ENCODE data around the gene MOK.
A peak's percentile ranks its signal among the peaks of the same experiment; 100 is the strongest.
"Not testable (repeated sequence)": the region's sequence is repeated elsewhere in the genome, so short reads cannot be mapped to it uniquely, and the experiment has no call there.

The MOK gene, protein sequence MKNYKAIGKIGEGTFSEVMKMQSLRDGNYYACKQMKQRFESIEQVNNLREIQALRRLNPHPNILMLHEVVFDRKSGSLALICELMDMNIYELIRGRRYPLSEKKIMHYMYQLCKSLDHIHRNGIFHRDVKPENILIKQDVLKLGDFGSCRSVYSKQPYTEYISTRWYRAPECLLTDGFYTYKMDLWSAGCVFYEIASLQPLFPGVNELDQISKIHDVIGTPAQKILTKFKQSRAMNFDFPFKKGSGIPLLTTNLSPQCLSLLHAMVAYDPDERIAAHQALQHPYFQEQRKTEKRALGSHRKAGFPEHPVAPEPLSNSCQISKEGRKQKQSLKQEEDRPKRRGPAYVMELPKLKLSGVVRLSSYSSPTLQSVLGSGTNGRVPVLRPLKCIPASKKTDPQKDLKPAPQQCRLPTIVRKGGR

DNA sequence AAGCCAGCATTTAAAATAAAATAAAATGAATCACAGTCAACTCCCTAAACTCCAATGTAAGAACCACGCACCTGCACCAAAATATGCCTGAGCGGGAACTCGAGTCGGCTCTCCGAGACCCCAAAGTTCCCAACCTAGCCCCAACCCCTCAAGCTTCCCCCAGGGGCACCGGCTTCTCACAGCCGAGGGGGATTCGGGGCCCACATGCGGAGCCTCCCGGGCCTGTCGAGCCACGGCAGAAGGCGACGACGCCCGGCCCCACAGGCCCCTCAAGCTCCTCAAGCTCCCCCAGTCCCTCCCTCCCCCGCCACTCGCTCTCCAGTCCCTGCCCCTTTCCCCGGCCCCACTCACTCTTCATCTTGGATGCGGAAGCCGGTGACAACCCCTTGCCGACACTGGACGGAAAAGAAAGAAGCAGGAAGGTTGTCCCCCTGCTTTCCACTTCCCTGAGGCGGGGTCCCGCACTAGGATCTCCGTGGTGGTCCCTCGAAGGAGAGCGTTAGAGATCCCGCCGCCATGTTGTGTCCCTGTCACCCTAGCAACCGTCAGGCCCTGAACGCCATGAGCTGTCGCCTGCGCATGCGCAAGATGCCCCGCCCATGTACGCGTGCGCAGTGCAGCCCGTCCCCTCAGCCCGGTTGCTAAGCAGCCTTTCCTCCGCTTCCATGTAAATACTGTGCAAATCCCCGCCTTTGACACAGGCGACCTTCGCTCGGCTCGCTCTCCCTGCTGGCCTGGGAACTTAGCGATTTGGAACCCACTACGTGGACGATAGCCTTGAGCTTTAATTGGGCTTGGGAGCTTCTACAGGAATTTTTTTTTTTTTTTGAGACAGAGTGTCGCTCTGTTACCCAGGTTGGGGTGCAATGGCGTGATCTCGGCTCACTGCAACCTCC is at the start of gene MOK:
TSS of gene MOK (minus strand) at position 554 of the 896 bp plus-strand sequence. CDS start at position 358, 196 bp downstream.
- peak; percentile 93 to 94 for DNase-seq (ENCODE audit: low read depth in 2 of 2)

DNA sequence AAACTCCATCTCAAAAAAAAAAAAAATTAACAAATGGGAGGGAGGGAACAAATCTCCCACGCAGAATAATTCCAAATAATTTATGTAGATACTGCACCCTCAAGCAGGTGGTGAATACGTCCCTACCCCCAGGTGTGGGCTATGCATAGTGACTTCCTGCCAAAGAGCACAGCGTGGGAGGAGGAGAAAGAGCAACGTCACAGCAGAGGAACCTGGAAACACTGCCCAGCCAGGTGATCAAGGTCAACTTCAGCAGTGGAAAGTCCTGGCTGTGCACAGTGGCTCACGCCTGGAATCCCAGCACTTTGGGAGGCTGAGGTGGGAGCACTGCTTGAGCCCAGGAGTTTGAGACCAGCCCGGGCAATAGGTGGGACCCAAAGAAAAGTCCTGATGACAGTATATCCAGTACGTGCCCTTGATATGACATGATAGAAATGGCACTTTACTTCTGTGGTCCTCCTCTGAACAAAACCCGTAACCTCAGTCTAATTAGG is 48.2 kb upstream of the MOK start:
- no peak for DNase-seq (ENCODE audit: low read depth in 2 of 2)

DNA sequence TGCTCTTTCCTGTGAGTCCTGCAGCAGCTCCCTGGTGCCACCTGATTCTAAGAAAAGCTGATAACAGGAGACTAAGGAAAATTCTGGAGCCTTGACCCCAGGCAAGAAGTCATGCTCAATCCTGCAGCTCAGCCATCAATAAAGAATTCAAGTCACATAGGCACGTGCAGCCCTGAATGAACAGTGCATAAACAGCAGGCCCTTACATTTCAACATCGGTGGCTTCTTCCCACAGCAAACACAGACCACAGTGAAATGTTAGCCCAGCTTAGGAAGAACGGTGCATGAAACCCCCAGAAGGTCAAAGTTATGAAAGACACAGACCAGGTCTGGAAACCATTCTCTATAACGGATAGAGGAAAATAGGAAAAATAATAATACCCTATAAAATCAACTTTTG is 47.2 kb upstream of the MOK start:
- no peak for DNase-seq (ENCODE audit: low read depth in 2 of 2)

DNA sequence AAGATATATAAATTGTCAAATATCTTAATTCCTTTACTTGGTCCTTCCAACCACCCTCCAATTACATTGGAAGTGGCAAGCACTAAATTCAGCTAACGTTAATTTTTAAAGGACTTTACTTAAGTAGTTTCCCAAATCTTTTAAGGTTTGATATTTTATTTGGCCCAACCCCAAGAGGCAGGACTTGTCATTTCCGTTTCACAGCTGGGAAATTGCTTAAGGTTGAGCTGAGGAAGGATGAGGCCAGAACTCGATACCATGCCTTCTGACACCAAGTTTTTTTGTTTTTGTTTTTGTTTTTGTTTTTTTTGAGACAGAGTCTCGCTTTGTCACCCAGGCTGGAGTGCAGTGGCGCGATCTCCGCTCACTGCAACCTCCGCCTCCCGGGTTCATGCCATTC is 46.6 kb upstream of the MOK start:
- not testable (repeated sequence) for DNase-seq (ENCODE audit: low read depth in 2 of 2)

DNA sequence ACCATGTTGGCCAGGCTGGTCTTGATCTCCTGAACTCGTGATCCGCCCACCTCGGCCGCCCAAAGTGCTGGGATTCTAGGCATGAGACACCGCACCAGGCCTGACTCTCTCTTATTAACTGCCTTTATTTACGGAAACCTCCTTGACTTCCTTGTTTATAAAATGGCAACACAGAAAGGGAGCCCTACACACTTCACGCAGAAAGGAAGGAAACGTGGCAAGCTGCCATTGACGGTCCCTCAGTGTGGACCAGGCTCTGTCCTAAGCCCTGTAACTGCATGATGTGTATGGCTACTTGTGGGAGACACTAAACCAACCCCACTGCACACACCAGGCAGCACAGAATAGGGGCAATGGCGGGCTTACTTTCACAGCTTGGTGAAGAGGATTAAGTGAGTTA is 46.1 kb upstream of the MOK start:
- DNase-seq (ENCODE audit: low read depth in 2 of 2) = no peak

DNA sequence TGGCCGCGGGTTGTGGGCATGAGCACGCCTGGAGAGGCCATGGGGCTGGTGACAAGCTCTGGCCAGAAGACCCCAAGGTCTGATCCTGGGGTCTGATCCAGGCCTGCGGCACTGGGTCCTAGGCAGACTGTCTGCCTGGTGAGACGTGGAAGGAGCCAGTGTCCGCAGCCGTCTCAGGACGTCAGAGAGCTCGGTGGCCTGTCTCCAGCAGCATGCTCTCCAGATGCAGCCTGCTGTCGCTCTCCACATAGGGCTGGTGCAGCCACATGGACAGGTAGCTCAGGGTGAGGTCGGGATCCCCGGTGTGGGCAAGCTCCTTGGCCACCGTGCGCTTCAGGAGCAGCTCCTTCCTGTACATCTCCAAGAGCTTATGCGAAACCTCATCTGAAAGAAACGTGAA is 43.4 kb upstream of the MOK start:
- no peak for DNase-seq (ENCODE audit: low read depth in 2 of 2)

DNA sequence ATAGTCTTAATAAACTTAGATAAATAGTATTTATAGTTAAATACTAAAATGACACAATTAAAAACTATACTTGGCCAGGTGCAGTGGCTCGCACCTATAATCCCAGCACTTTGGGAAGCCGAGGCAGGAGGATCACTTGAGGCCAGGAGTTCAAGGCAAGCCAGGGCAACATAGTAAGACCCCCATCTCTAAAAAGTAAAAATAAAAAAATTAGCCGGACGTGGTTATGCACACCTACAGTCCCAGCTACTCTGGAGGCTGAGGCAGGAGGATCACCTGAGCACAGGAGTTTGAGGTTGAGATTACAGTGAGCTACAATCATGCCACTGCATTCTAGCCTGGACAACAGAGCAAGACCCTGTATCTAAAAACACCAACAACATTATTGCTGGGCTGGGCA is 41.7 kb upstream of the MOK start:
- DNase-seq (ENCODE audit: low read depth in 2 of 2) = no peak

DNA sequence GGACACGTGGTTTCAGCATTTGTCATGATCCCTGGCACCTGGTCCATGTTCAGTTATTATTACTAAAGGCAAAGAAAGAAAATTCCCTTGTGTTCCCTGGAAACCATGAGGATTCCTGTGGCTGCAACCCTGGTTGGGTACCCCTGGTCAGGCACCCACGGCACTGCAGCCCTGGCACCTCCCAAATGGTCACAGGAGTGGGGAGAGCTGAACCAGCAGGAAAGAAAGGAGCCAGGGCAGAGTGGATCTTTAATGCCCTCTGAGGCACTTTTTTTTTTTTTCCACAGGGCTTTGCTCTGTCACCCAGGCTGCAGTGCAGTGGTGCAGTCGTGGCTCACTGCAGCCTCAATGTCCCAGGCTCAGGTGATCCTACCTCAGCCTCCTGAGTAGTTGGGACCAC is 40.3 kb upstream of the MOK start:
- no peak for DNase-seq (ENCODE audit: low read depth in 2 of 2)

DNA sequence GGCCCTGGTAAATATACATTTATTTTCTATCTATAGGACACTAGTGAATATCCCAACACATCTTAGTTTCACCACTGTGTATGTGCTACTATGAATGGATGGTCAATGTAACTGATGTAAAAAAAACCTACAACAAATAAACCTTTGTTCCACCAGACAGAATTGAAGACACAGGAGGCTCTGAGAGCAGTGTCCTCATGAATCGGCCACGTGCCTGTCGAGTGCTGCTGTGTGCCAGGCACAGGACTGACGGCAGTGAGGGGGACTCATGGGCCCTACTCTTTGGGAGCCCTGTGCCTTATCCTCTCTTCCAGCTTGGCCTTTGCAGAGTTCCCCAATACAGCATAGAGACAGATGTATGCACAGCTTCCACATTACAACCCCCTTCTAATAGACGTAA is 39.5 kb upstream of the MOK start:
- DNase-seq (ENCODE audit: low read depth in 2 of 2) = no peak

DNA sequence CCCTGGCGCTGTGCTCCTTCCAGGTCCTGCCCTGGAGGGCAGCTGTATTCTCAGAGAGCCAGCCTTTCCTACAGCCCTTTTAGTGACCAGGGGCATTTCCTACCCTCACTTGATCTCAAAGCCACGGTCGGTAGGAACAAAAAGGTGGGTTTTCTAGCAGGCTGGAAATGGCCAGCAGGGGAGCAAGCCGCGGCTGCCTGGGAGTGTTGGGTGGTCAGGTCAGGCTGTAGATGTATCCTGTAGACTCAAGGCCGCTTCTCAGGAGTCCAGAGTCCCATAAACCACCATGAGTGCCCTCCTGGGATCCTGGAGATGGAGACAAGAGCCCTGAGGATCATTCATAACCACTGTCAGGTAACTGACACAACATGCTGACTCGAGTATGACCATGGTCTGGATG is 39.1 kb upstream of the MOK start:
- DNase-seq (ENCODE audit: low read depth in 2 of 2) = no peak

DNA sequence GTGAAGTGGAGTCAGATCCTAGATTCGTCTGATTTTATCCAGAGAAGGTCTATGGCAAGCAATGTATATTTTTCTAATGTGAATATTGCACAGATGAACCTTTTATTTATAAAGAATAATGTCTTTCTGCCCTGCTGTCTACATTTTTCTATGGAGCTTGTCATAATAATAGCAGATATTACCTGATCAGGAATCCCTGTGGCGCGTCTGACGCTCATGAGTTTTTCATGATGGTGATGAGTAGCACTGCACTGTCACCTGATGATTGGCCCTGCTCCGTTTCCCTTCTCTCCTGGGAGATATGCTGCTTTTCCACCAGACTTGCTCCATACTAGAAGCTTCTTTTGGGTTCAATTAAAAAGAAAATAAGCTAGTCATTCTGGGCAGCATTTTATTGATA is 37.3 kb upstream of the MOK start:
- no peak for DNase-seq (ENCODE audit: low read depth in 2 of 2)

DNA sequence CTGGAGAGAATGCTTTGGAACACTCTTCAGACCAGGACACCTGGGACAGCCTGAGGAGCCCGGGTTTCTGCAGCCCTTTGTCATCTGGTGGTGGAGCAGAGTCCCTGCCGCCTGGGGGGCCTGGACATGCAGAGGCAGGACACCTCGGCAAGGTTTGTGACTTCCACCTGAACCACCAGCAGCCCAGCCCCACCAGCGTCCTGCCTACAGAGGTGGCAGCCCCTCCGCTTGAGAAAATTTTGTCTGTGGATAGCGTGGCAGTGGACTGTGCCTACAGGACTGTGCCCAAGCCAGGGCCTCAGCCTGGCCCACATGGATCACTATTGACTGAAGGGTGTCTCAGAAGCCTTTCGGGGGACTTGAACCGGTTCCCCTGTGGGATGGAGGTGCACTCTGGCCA is 36.6 kb upstream of the MOK start:
- no peak for DNase-seq (ENCODE audit: low read depth in 2 of 2)

DNA sequence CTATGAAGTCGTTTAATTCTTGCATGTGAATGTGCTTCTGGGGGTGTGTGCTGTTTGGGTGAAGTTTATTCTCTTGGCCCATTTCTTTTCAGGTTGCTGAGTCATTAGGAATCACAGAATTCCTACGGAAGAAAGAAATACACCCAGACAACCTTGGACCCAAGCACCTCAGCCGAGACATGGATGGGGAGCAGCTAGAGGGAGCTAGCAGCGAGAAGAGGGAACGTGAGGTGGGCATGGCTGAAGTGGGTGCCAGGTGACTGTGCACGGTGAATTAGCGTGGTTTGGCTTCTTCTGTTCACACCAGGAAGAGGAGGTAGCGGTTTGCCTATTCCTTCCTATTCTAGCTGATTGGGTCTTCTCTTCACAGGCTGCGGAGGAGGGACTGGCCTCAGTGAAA is 33.8 kb upstream of the MOK start:
- no peak for DNase-seq (ENCODE audit: low read depth in 2 of 2)

DNA sequence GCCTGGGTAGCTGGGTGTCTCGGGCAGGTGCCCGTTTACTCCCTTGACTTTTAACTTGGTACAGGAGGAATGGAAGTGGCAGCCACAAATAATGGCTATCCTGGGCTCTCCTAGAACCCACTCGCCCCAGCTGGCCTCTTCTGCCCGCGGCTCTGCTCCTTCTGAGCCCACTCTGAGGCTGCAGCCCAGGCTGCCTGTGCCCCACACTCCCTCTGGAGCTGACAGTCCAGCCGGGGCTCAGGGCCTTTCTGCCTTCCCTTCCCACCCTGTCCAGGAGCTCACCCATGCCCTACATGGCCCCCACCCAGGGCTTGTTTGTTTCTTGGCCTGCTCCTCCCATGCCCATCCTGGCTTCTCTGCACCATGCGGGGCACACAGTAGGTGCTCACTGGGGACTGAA is 30.2 kb upstream of the MOK start:
- DNase-seq (ENCODE audit: low read depth in 2 of 2) = no peak

DNA sequence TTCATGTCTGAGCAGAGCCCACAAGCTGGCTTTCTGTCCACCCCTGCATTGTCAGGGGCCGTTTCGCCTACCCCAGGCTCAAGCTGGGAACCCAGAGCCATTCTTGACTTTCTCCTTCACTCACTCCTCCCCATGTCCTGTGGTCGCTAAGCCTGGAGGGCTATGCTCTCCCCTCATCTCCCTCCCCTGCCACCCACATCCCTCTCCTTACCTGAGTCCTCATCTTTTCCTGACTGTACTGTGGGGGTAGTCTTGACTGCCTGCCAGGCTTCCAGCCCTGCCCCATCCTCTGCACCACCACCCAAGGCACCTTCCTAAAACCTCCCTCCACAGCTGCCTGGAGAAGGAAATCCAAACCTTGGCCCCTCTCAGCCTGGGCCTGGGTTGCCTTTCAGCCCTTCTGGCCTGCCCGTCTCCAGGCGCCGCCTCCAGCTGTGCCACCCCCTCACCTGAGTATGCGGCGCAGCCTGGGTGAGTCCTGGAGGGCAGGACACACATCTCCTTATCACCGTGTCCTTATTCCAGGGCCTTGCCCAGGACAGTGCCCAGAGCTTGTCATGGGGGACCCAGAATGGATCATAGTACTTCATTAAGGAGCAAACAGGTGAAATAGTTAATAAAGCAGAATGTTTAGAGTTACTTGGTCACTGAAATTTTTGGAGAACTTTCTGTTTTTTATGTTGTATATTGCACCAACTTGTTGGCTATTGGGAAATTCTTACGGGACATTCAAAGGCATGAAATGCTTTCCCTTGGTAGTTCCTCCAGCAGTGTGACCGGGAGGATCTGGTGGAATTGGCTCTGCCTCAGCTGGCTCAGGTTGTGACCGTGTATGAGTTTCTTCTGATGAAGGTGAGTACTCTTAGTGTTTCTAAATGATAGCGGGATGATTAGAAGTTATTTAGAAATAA is 29.1 kb upstream of the MOK start:
- no peak for DNase-seq (ENCODE audit: low read depth in 2 of 2)

DNA sequence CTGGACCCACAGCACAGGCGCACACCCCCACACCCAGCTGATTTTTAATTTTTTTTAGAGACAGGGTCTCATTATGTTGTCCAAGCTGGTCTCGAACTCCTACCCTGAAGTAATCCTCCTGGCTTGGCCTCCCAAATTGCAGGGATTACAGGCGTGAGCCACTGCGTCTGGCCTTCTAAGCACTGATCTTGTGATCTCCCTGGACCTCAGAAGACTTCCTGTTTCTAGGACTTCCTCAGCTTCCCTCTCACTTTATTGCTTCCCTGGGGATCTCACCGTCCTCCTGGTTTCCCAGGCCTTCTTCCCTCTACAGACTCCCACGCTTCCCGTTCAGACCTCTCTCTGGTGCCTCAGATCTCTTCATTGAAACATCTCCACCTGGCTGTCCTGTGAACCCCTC is 28.4 kb upstream of the MOK start:
- DNase-seq (ENCODE audit: low read depth in 2 of 2) = no peak

DNA sequence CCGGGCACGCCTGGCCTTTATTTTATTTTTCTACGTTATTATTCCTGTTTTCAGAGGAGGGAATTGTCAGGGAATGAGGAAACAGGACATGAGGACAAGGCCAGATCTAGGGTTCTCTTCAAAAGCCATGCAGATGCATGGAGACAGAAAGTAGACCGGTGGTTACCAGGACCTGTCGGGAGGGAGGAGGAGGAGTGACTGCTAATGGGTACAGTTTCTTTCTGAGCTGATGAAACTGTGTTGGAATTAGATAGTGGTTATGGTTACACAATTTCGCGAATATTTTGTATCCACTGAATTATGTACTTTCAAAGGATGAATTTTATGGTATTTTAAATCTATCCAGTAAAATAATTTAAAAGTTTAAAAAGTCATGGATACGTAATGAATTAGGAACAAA is 25.8 kb upstream of the MOK start:
- no peak for DNase-seq (ENCODE audit: low read depth in 2 of 2)

DNA sequence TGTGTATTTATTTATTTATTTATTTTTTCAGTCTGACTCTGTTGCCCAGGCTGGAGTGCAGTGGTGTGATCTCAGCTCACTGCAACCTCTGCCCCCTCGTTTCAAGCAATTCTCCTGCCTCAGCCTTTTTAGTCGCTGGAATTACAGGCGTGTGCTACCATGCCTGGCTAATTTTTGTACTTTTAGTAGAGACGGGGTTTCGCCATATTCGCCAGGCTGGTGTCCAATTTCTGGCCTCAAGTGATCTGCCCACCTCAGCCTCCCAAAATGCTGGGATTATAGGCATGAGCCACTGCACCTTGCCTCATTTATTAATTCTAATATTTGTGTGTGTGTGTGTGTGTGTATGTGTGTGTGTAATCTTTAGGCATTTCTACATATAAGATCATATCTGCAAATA is 24.4 kb upstream of the MOK start:
- not testable (repeated sequence) for DNase-seq (ENCODE audit: low read depth in 2 of 2)

DNA sequence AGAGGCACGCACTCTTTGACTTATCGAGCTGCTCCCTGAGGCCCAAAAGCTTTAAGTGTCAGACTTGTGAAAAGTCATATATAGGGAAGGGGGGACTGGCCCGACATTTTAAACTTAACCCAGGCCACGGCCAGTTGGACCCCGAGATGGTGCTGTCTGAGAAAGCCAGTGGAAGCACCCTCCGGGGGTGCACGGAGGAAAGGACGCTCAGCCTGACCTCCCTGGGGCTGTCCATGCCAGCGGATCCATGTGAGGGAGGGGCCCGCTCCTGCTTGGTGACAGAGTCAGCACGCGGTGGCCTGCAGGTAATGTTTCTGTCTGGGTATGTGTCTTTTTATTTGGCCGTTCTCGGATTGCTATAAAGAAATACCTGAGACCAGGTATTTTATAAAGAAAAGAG is 21.6 kb upstream of the MOK start:
- no peak for DNase-seq (ENCODE audit: low read depth in 2 of 2)

DNA sequence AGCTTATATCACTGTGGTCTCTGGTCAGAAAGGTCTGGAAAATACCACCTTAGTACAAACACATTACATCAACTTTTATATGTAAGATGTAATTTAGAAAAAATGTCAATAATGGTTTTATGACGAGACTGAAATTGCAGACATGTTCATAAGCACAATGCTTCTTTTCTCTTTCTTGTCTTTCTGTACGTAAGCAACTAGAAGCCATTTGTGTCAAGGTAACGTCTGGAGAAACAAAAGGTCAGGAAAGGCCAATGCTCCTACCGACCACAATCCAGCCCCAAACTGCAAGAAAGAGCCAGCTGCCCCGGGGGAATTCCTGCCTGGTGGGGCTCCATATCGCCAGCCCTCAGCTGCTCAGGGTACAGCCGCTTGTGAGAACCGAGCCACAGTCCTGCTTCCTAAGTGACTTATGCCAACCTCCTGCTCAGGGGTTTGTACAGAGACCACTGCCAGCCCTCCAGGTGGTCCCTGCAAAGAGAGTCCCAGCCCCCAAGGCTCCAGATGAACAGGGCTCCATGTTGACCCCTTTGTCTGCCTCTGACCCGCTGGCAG is 20.9 kb upstream of the MOK start:
- DNase-seq (ENCODE audit: low read depth in 2 of 2) = no peak

DNA sequence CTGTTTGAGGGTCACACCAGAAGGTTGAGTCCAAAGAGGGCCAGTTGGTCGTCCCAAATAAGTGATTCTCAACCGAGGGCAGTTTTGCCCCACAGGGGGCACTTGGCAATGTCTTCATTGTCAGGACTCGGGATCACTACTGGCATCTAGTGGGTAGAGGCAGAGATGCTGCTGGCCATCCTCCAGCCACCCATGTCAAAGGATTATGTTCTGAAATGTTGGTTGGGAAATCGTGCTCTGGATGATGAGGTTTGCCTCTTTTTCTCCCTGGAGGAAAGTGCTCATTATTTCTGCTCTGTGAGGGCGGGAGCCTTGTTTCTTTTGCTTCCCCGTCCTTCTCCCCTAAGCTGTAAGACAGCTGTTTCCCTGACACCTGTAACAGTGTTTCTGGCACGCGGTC is 18.1 kb upstream of the MOK start:
- DNase-seq (ENCODE audit: low read depth in 2 of 2) = no peak

Measured in stimulated activated CD4-positive, alpha-beta T cell treated with anti-CD3 and anti-CD28 coated beads, Interleukin-12 subunit alpha, Interleukin-12 subunit beta, amount 100 ng/mL, for 24 hours (primary cell).